Effector memory CD4-positive, alpha-beta T cell (primary cell): ENCODE measurements around the gene PIWIL4.
A peak's percentile ranks its signal among the peaks of the same experiment; 100 is the strongest.

Experiments used
- DNase-seq, 3 donors: peaks; one replicate each; pipeline ENCODE4 v3.0.0-alpha.2; 2020
- H3K27ac ChIP-seq: 2 replicates; pipeline ENCODE4 v1.7.0; 2013; ENCODE audit warnings: mild to moderate bottlenecking, low read length, moderate library complexity; ENCODE audit not compliant: insufficient read depth, poor library complexity, severe bottlenecking
- H3K27me3 ChIP-seq: replicated peaks from 2 replicates; pipeline ENCODE4 v1.7.0; 2013; ENCODE audit warnings: mild to moderate bottlenecking, low read length; ENCODE audit not compliant: insufficient read depth, control insufficient read depth, poor library complexity, severe bottlenecking
- H3K36me3 ChIP-seq: 2 replicates; pipeline ENCODE4 v1.7.0; 2013; ENCODE audit warnings: mild to moderate bottlenecking, low read length, moderate library complexity; ENCODE audit not compliant: control insufficient read depth, insufficient read depth
- H3K4me1 ChIP-seq: 2 replicates; pipeline ENCODE4 v1.7.0; 2013; ENCODE audit warnings: low read length, mild to moderate bottlenecking; ENCODE audit not compliant: control insufficient read depth, insufficient read depth, poor library complexity, severe bottlenecking
- H3K4me3 ChIP-seq: 2 replicates; pipeline ENCODE4 v1.7.0; 2013; ENCODE audit warnings: low read length, low read depth, mild to moderate bottlenecking; ENCODE audit not compliant: insufficient read depth, poor library complexity, severe bottlenecking
- H3K9me3 ChIP-seq: 2 replicates; pipeline ENCODE4 v1.7.0; 2013; ENCODE audit warnings: mild to moderate bottlenecking, low read length, moderate library complexity; ENCODE audit not compliant: control insufficient read depth

The PIWIL4 gene

GRCh38 chr11:94533696-94534630 is 33.2 kb upstream of the PIWIL4 start:
- Histone ChIP-seq H3K4me1 (no peaks in the 10 kb centered on the region), H3K27ac (no peak overlapping the region), H3K27me3 (no peaks in the 10 kb centered on the region), H3K4me3 (no peak overlapping the region), H3K36me3 (no peaks in the 10 kb centered on the region), H3K9me3 (no peaks in the 10 kb centered on the region)
- no peak for DNase-seq

- H3K36me3 ChIP-seq = no peaks in the 10 kb centered on the region
- H3K4me3 ChIP-seq = no peak overlapping the region
- no peak overlapping the region for H3K27ac ChIP-seq
- no peaks in the 10 kb centered on the region for H3K4me1 ChIP-seq
- H3K9me3 ChIP-seq = no peaks in the 10 kb centered on the region
- no peaks in the 10 kb centered on the region for H3K27me3 ChIP-seq
- DNase-seq = no peak
Measured at GRCh38 chr11:94536386-94536785, 30.8 kb upstream of the PIWIL4 start.

- no peaks in the 10 kb centered on the region for H3K9me3 ChIP-seq
- no peaks in the 10 kb centered on the region for H3K27me3 ChIP-seq
- H3K4me3 ChIP-seq = no peak overlapping the region
- H3K36me3 ChIP-seq = no peaks in the 10 kb centered on the region
- DNase-seq = no peak
- H3K27ac ChIP-seq = no peak overlapping the region
- H3K4me1 ChIP-seq = no peaks in the 10 kb centered on the region
Measured at GRCh38 chr11:94537031-94537600, 30.1 kb upstream of the PIWIL4 start.

- H3K4me3 ChIP-seq = no peak overlapping the region
- H3K4me1 ChIP-seq = peaks cover 4% of the 10 kb centered on the region
- no peak overlapping the region for H3K27ac ChIP-seq
- no peaks in the 10 kb centered on the region for H3K9me3 ChIP-seq
- no peak for DNase-seq
- no peaks in the 10 kb centered on the region for H3K27me3 ChIP-seq
- H3K36me3 ChIP-seq = no peaks in the 10 kb centered on the region
Measured at GRCh38 chr11:94539420-94539819, 27.7 kb upstream of the PIWIL4 start.

- Histone ChIP-seq H3K36me3 (no peaks in the 10 kb centered on the region), H3K27me3 (no peaks in the 10 kb centered on the region), H3K9me3 (no peaks in the 10 kb centered on the region), H3K27ac (peak within 1 kb of the TSS; percentile 83), H3K4me3 (peak within 1 kb of the TSS; percentile 87), H3K4me1 (peaks cover 16% of the 10 kb centered on the region)
- DNase-seq = peak; percentile 42 to 59 (median 54)
Measured at GRCh38 chr11:94543695-94544645, 23.2 kb upstream of the PIWIL4 start, which contains the start of gene FUT4. Gene FUT4 (plus strand): TSS chr11:94543921. CDS start chr11:94544134, 213 bp downstream.

- DNase-seq = no peak
- Histone ChIP-seq H3K9me3 (no peaks in the 10 kb centered on the region), H3K4me3 (peak overlapping the region; percentile 87), H3K27me3 (no peaks in the 10 kb centered on the region), H3K4me1 (peaks cover 16% of the 10 kb centered on the region), H3K36me3 (no peaks in the 10 kb centered on the region), H3K27ac (peak overlapping the region; percentile 83)
Measured at GRCh38 chr11:94544646-94545263, 22.4 kb upstream of the PIWIL4 start.

GRCh38 chr11:94545264-94546161 is 21.7 kb upstream of the PIWIL4 start:
- no peak for DNase-seq
- peaks cover 16% of the 10 kb centered on the region for H3K4me1 ChIP-seq
- H3K27ac ChIP-seq = no peak overlapping the region
- H3K4me3 ChIP-seq = peak overlapping the region; percentile 87
- H3K27me3 ChIP-seq = no peaks in the 10 kb centered on the region
- H3K36me3 ChIP-seq = no peaks in the 10 kb centered on the region
- no peaks in the 10 kb centered on the region for H3K9me3 ChIP-seq

GRCh38 chr11:94546162-94546470 is 21.1 kb upstream of the PIWIL4 start:
- Histone ChIP-seq H3K4me3 (no peak overlapping the region), H3K4me1 (peaks cover 16% of the 10 kb centered on the region), H3K9me3 (no peaks in the 10 kb centered on the region), H3K27ac (no peak overlapping the region), H3K27me3 (no peaks in the 10 kb centered on the region), H3K36me3 (no peaks in the 10 kb centered on the region)
- DNase-seq = no peak

GRCh38 chr11:94546886-94547285 is 20.3 kb upstream of the PIWIL4 start:
- no peak overlapping the region for H3K27ac ChIP-seq
- H3K9me3 ChIP-seq = no peaks in the 10 kb centered on the region
- peaks cover 16% of the 10 kb centered on the region for H3K4me1 ChIP-seq
- DNase-seq = no peak
- no peaks in the 10 kb centered on the region for H3K27me3 ChIP-seq
- no peaks in the 10 kb centered on the region for H3K36me3 ChIP-seq
- H3K4me3 ChIP-seq = no peak overlapping the region
